Measurements from ENCODE around the gene RIMKLB. TPM values are rescaled to one million over a fixed set of nuclear protein-coding genes. Genes with fewer than 3 reads are reported as not detected.

RIMKLB gene
- total and polyA plus RNA-seq, 2 of the 4 experiments (the other 2 are of a cell fraction) = 12.5 to 18.8 TPM

DNA sequence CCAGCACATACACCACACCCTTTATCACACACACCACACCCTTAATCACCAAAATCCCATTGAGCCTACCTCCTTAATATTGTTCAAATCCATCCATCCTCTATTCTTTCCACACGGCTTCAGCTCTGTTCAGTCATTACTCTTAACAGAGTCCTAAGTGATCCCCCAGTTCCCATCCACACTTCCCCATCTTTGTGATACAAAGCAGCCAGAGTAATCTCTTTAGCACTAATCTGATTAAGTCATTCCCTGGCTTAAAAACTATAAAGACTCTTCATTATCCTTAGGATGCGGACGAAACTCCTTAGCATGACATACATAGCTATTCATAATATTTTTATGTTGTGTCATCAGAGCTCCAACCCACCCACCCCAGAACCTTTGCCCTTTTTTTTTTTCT, 20.4 kb upstream of the RIMKLB start:
- H3K36me3 ChIP-seq (ENCODE audit: control insufficient read depth, insufficient read depth, low read length) = no peaks in the 10 kb centered on the region
- H2BK20ac ChIP-seq (ENCODE audit: low read depth, low read length) = no peak overlapping the region
- H3K79me1 ChIP-seq (ENCODE audit: low read depth in 1 of 2, low read length in 2 of 2) = no peaks in the 10 kb centered on the region
- no peak overlapping the region for H2BK120ac ChIP-seq (ENCODE audit: low read depth, low read length)
- no peak overlapping the region for H4K5ac ChIP-seq (ENCODE audit: low read depth, low read length)
- no peak overlapping the region for H3K9ac ChIP-seq (ENCODE audit: low read depth, low read length)
- H3K9me1 ChIP-seq (ENCODE audit: insufficient read depth, low read length) = no peaks in the 10 kb centered on the region
- no peak overlapping the region for H3K56ac ChIP-seq (ENCODE audit: extremely low read depth, insufficient read depth, low read length)
- H2AK5ac ChIP-seq (ENCODE audit: low read depth, low read length) = no peak overlapping the region
- no peaks in the 10 kb centered on the region for H4K20me1 ChIP-seq (ENCODE audit: insufficient read depth, low read length)
- no peak overlapping the region for H3K18ac ChIP-seq (ENCODE audit: low read depth, low read length)
- POLR2A ChIA-PET (ENCODE audit: unreplicated experiment) = no interaction called here
- no peak for DNase-seq
- 64% methylated on average over 1 of the region's 3 CpGs; no CpG with 5 or more reads in 1 of the 2 experiments for WGBS, 2 experiments (ENCODE audit: extremely low coverage in 2 of 2, insufficient read length in 1 of 2)
- in situ Hi-C loops (cut with MboI; ENCODE audit: low sequenced_read_pairs) = no loop called here
- H3K27me3 ChIP-seq (ENCODE audit: control insufficient read depth, insufficient read depth, low read length) = no peaks in the 10 kb centered on the region; the same call in 1 of the 2 replicates
- H3K9me3 ChIP-seq (ENCODE audit: control insufficient read depth, insufficient read depth, low read length) = no peaks in the 10 kb centered on the region
- H3K4me1 ChIP-seq (ENCODE audit: control insufficient read depth, insufficient read depth, low read length) = no peaks in the 10 kb centered on the region
- no peak overlapping the region for H3K4me2 ChIP-seq (ENCODE audit: low read depth, low read length)
- no peak overlapping the region for H3K4me3 ChIP-seq (ENCODE audit: insufficient read depth, low read depth, low read length)
- H3K27ac ChIP-seq (ENCODE audit: insufficient read depth, low read length) = no peak overlapping the region
- dilution Hi-C loops (cut with HindIII; ENCODE audit: low sequenced_read_pairs, unreplicated experiment) = no loop called here
- H3K4ac ChIP-seq (ENCODE audit: low read depth, low read length) = no peak overlapping the region
- H2BK5ac ChIP-seq (ENCODE audit: low read depth, low read length, poor library complexity, severe bottlenecking) = no peak overlapping the region
- H4K8ac ChIP-seq (ENCODE audit: low read depth in 2 of 2, low read length in 2 of 2) = no peak overlapping the region
- no peak overlapping the region for H3K14ac ChIP-seq (replicated peaks; ENCODE audit: low read depth, low read length)
- TF ChIP-seq SMC3 (IDR thresholded peaks at IDR 0.05; ENCODE audit: low read depth, low read length) (no peak), NFE2L2 (IDR thresholded peaks at IDR 0.05; ENCODE audit: low read depth, low read length) (no peak), MAZ (IDR thresholded peaks at IDR 0.05; ENCODE audit: borderline replicate concordance, low read depth, low read length) (no peak), MAFK (IDR thresholded peaks at IDR 0.05; ENCODE audit: low read depth, low read length) (no peak), FOS (IDR thresholded peaks at IDR 0.05; ENCODE audit: low read depth, low read length) (no peak), CHD1 (IDR thresholded peaks at IDR 0.05; ENCODE audit: low read depth, low read length) (no peak), RAD21 (IDR thresholded peaks at IDR 0.05; ENCODE audit: low read length) (no peak), BHLHE40 (IDR thresholded peaks at IDR 0.05; ENCODE audit: low read depth, low read length) (no peak), RFX5 (IDR thresholded peaks at IDR 0.05; ENCODE audit: low read depth, low read length) (no peak), MXI1 (IDR thresholded peaks at IDR 0.05; ENCODE audit: borderline replicate concordance, low read depth, low read length) (no peak), CEBPB (IDR thresholded peaks at IDR 0.05; ENCODE audit: low read depth, low read length) (no peak)
- TF ChIP-seq, protein P1, sequence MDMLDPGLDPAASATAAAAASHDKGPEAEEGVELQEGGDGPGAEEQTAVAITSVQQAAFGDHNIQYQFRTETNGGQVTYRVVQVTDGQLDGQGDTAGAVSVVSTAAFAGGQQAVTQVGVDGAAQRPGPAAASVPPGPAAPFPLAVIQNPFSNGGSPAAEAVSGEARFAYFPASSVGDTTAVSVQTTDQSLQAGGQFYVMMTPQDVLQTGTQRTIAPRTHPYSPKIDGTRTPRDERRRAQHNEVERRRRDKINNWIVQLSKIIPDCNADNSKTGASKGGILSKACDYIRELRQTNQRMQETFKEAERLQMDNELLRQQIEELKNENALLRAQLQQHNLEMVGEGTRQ (IDR thresholded peaks at IDR 0.05; ENCODE audit: low read depth, low read length) = no peak
- TF ChIP-seq, protein P2, sequence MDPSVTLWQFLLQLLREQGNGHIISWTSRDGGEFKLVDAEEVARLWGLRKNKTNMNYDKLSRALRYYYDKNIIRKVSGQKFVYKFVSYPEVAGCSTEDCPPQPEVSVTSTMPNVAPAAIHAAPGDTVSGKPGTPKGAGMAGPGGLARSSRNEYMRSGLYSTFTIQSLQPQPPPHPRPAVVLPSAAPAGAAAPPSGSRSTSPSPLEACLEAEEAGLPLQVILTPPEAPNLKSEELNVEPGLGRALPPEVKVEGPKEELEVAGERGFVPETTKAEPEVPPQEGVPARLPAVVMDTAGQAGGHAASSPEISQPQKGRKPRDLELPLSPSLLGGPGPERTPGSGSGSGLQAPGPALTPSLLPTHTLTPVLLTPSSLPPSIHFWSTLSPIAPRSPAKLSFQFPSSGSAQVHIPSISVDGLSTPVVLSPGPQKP (IDR thresholded peaks at IDR 0.05; ENCODE audit: borderline replicate concordance, low read depth, low read length) = no peak
- H2AK9ac ChIP-seq (replicated peaks; ENCODE audit: low read depth, low read length, poor library complexity) = no peak overlapping the region
- CTCF ChIA-PET = interaction anchor here (0.7 to 1.2 kb wide), 2 partner anchors 20 to 147 kb away, joined by 3 to 9 read pairs; no protein-coding TSS in a partner anchor
- no peak for ATAC-seq (ENCODE audit: low read depth)
- BruUV-seq (replicated peaks) = no TSS peak
- no peak overlapping the region for H3K23ac ChIP-seq (ENCODE audit: low read depth, low read length)
- H4K91ac ChIP-seq (ENCODE audit: insufficient read depth, low read depth, low read length) = no peak overlapping the region
- no peak overlapping the region for H2BK15ac ChIP-seq (ENCODE audit: low read depth, low read length)
- H2AFZ ChIP-seq (replicated peaks; ENCODE audit: low read length, poor library complexity) = no peak overlapping the region
- intact Hi-C loops (cut with micrococcal nuclease) = no loop called here
